HepG2 (cell line): ENCODE measurements around the gene GAGE12G. TPM values are rescaled to one million over a fixed set of nuclear protein-coding genes. Genes with fewer than 3 reads are reported as not detected.
"Not testable (repeated sequence)": the region's sequence is repeated elsewhere in the genome, so short reads cannot be mapped to it uniquely, and the experiment has no call there.

Experiments
- ATAC-seq: fragments of 200-7000 bp; cut with Tn5 transposase; 3 replicates; pipeline ENCODE4 v1.9.1; 2020; ENCODE audit warnings: mild to moderate bottlenecking, moderate library complexity
- BruUV-seq: library from RNA; stranded (reverse); fragments of 400-500 nt; replicated peaks from 2 replicates; lab custom pipeline; 2021; lab: Mats Ljungman, UMichigan
- CTCF ChIA-PET: fragments of 300-600 bp; formaldehyde crosslinking; extraction: SDS; loops from one replicate; lab custom pipeline; 2021; ENCODE audit warnings: low total read pairs, inconsistent platforms, low intra/inter-chr PET ratio; lab: Yijun Ruan, JAX
- POLR2A ChIA-PET: fragments of 350-600 bp; sonication (Branson Sonifier 250); formaldehyde crosslinking; loops from one replicate; lab custom pipeline; 2020; ENCODE audit warnings: antibody characterized with exemption, inconsistent platforms; lab: Yijun Ruan, JAX
- DNase-seq: peaks from one replicate; pipeline ENCODE4 v3.0.0-alpha.2; 2015; ENCODE audit warnings: low spot score
- FAIRE-seq: peaks from 3 replicates; lab custom pipeline; 2011; peaks lifted over from hg19 to GRCh38; lab: Jason Lieb, UNC
- H2AFZ ChIP-seq: one replicate; pipeline ENCODE4 v1.6.1; 2011; ENCODE audit warnings: low read length, inconsistent platforms
- H3K27ac ChIP-seq: fragments of 300-600 bp; 3 replicates; pipeline ENCODE4 v1.8.0; 2011; ENCODE audit warnings: mixed run types, mild to moderate bottlenecking, mixed read lengths, low read length, inconsistent platforms; ENCODE audit not compliant: insufficient read depth; ENCODE audit errors: extremely low read length
- H3K27me3 ChIP-seq, 2 experiments: fragments of 200-600 bp in 1 of 2; 2 replicates in 1 of 2; 3 replicates in 1 of 2; pipeline versions ENCODE4 v1.6.0 to v1.8.0; 2011; ENCODE audit warnings: low read length in 2 of 2, mild to moderate bottlenecking in 2 of 2, moderate library complexity in 2 of 2, inconsistent platforms in 1 of 2; ENCODE audit not compliant: insufficient read depth in 2 of 2, control insufficient read depth in 1 of 2
- H3K36me3 ChIP-seq, 2 experiments: fragments of 200-600 bp in 1 of 2; replicated peaks in 1 of 2; 2 replicates in 1 of 2; 3 replicates in 1 of 2; pipeline versions ENCODE4 v1.5.1 to v1.8.0; 2011; ENCODE audit warnings: low read length in 2 of 2, inconsistent platforms in 1 of 2; ENCODE audit not compliant: insufficient read depth in 2 of 2, control insufficient read depth in 1 of 2
- H3K4me1 ChIP-seq: 2 replicates; pipeline ENCODE4 v1.5.1; 2012; ENCODE audit warnings: low read length, inconsistent platforms; ENCODE audit not compliant: insufficient read depth
- H3K4me2 ChIP-seq: 2 replicates; pipeline ENCODE4 v1.6.0; 2011; ENCODE audit warnings: low read depth, low read length, inconsistent platforms
- H3K4me3 ChIP-seq, 3 experiments: fragments of 200-600 bp in 1 of 3; sonication (generic), shearing (Covaris generic) in 1 of 3; replicated peaks in 1 of 3; 2 replicates each; pipeline ENCODE4 v1.5.1; 2011 to 2016; ENCODE audit warnings: low read length in 3 of 3, inconsistent platforms in 2 of 3, low read depth in 2 of 3, mild to moderate bottlenecking in 2 of 3, control low read depth in 1 of 3, mixed read lengths in 1 of 3; ENCODE audit not compliant: insufficient read depth in 1 of 3
- H3K79me2 ChIP-seq: one replicate; pipeline ENCODE4 v1.6.1; 2011; ENCODE audit warnings: low read length, inconsistent platforms; ENCODE audit not compliant: insufficient read depth
- H3K9ac ChIP-seq: 2 replicates; pipeline ENCODE4 v1.6.0; 2011; ENCODE audit warnings: mild to moderate bottlenecking, low read depth, low read length, inconsistent platforms; ENCODE audit not compliant: insufficient read depth
- H3K9me3 ChIP-seq: 2 replicates; pipeline ENCODE4 v1.5.1; 2012; ENCODE audit warnings: mild to moderate bottlenecking, low read length
- H4K20me1 ChIP-seq: 2 replicates; pipeline ENCODE4 v1.6.0; 2011; ENCODE audit warnings: inconsistent platforms, mild to moderate bottlenecking, low read length, moderate library complexity; ENCODE audit not compliant: insufficient read depth
- WGBS: methylation state at CpG from one replicate; pipeline ENCODE4 v1.1.6; 2017; ENCODE audit warnings: low lambda C conversion rate; 5-methylcytosine and 5-hydroxymethylcytosine counted together
- in situ Hi-C: cut with HindIII; loops from 2 replicates; pipeline ENCODE4 v1.10.0; 2017; ENCODE audit warnings: low pct_unique_long_range_greater_than_20kb; ENCODE audit not compliant: extremely low pct_ligation_motif_present
- intact Hi-C: fragments of 100-400 bp; cut with micrococcal nuclease; formaldehyde crosslinking; loops from one replicate; pipeline ENCODE4 v1.10.0; 2022; ENCODE audit not compliant: unreplicated experiment
- polyA plus RNA-seq, 8 experiments: library from polyadenylated mRNA; depleted of rRNA in 3 of 8; stranded (reverse) in 7 of 8; unstranded in 1 of 8; fragments of >200 nt; fragmentation: Illumina TruSeq in 4 of 8; extraction: Trizol in 4 of 8; gene quantifications; 2 replicates each; pipeline versions ENCODE4 v1.2.1 to v1.2.3, GENCODE V29; 2011 to 2016; ENCODE audit warnings: low read depth in 4 of 8, missing spikeins in 1 of 8, mixed read lengths in 1 of 8; ENCODE audit not compliant: insufficient read depth in 1 of 8
- total RNA-seq, 5 experiments: library from RNA; depleted of rRNA; stranded (reverse); fragments of >200 nt; fragmentation: Illumina TruSeq; extraction: Trizol; gene quantifications; 2 replicates each; pipeline ENCODE4 v1.2.3, GENCODE V29; 2016; ENCODE audit warnings: low read depth in 1 of 5

GAGE12G gene
- total and polyA plus RNA-seq, 2 of the 13 experiments (the other 11 are each of a cell fraction or from before 2014, with no cell fraction given), result not detected

DNA sequence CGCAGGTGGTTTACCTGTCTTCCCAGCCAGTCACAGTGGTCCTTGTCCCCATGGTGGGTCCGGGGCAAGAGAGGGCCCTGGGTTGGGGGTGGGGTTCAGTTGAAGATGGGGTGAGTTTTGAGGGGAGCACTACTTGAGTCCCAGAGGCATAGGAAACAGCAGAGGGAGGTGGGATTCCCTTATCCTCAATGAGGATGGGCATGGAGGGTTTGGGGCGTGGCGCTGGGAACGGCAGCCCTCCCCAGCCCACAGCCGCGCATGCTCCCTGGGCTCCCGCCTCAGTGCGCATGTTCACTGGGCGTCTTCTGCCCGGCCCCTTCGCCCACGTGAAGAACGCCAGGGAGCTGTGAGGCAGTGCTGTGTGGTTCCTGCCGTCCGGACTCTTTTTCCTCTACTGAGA lies 9.4 kb downstream of the GAGE12G start, which contains the start of gene GAGE12H:
GAGE12H (plus strand) TSS at position 301 of the 400 bp plus-strand sequence. CDS start 1,155 bp downstream, outside the sequence.
- H3K9ac ChIP-seq, H3K36me3 ChIP-seq, H3K79me2 ChIP-seq, FAIRE-seq, H3K9me3 ChIP-seq, H3K4me1 ChIP-seq, H3K27me3 ChIP-seq, H2AFZ ChIP-seq, H3K4me2 ChIP-seq, ATAC-seq, H3K4me3 ChIP-seq, H3K27ac ChIP-seq, DNase-seq, POLR2A ChIA-PET, BruUV-seq, in situ Hi-C loops, H4K20me1 ChIP-seq, CTCF ChIA-PET, intact Hi-C loops: not testable (repeated sequence)
- WGBS, result no CpG with 5 or more reads among the region's 16 CpGs

- in situ Hi-C loops, H4K20me1 ChIP-seq, H3K4me3 ChIP-seq, H3K4me2 ChIP-seq, H3K4me1 ChIP-seq, BruUV-seq, H2AFZ ChIP-seq, POLR2A ChIA-PET, H3K79me2 ChIP-seq, H3K9ac ChIP-seq, FAIRE-seq, H3K27me3 ChIP-seq, H3K36me3 ChIP-seq, H3K27ac ChIP-seq, DNase-seq, H3K9me3 ChIP-seq, intact Hi-C loops, ATAC-seq, CTCF ChIA-PET: not testable (repeated sequence)
- no CpG with 5 or more reads among the region's 16 CpGs for WGBS
Observed at GRCh38 chrX:49589196-49589595, 19.0 kb downstream of the GAGE12G start, which contains the start of gene GAGE2A. Gene GAGE2A (plus strand): TSS chrX:49589496. CDS start chrX:49590651, 1,155 bp downstream.

GRCh38 chrX:49589769-49590478 lies 19.7 kb downstream of the GAGE12G start:
- intact Hi-C loops, H3K4me2 ChIP-seq, in situ Hi-C loops, H2AFZ ChIP-seq, H3K4me3 ChIP-seq, H3K79me2 ChIP-seq, BruUV-seq, H4K20me1 ChIP-seq, DNase-seq, H3K4me1 ChIP-seq, POLR2A ChIA-PET, CTCF ChIA-PET, FAIRE-seq, H3K27ac ChIP-seq, H3K36me3 ChIP-seq, H3K9ac ChIP-seq, H3K9me3 ChIP-seq, ATAC-seq, H3K27me3 ChIP-seq: not testable (repeated sequence)
- WGBS, result 69% methylated on average over 32 of the region's 37 CpGs

DNA sequence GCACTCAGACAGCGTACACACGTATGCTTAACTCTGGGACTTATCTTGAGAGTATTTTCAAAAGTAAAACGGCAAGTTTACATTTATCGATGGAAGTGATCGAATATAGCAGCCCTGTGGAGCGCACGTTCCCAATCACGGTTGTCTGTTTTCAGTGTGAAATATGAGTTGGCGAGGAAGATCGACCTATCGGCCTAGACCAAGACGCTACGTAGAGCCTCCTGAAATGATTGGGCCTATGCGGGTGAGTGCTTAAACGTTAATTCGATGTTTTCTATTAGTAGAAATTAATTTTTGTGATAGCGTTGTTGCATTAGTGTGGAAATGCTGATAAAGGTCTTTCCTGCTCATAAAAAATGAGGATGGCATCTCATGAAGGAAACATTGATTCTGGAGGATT lies 20.3 kb downstream of the GAGE12G start:
- H3K4me3 ChIP-seq, H3K79me2 ChIP-seq, intact Hi-C loops, H2AFZ ChIP-seq, ATAC-seq, DNase-seq, POLR2A ChIA-PET, H3K27ac ChIP-seq, H3K9me3 ChIP-seq, in situ Hi-C loops, H3K9ac ChIP-seq, FAIRE-seq, H4K20me1 ChIP-seq, H3K27me3 ChIP-seq, CTCF ChIA-PET, H3K4me1 ChIP-seq, BruUV-seq, H3K36me3 ChIP-seq, H3K4me2 ChIP-seq: not testable (repeated sequence)
- WGBS, result 70% methylated on average over 13 of the region's 17 CpGs
